HG02938 (cell line): ENCODE data around the gene ITGB4.

Experiments used
- ATAC-seq: cut with Tn5 transposase; IDR thresholded peaks from one replicate; pipeline ENCODE4 v1.9.1; 2021; ENCODE audit warnings: mild to moderate bottlenecking, moderate library complexity; ENCODE audit not compliant: unreplicated experiment

The ITGB4 gene

GRCh38 chr17:75783069-75783783, 62.0 kb downstream of the ITGB4 start:
- no peak for ATAC-seq

DNA sequence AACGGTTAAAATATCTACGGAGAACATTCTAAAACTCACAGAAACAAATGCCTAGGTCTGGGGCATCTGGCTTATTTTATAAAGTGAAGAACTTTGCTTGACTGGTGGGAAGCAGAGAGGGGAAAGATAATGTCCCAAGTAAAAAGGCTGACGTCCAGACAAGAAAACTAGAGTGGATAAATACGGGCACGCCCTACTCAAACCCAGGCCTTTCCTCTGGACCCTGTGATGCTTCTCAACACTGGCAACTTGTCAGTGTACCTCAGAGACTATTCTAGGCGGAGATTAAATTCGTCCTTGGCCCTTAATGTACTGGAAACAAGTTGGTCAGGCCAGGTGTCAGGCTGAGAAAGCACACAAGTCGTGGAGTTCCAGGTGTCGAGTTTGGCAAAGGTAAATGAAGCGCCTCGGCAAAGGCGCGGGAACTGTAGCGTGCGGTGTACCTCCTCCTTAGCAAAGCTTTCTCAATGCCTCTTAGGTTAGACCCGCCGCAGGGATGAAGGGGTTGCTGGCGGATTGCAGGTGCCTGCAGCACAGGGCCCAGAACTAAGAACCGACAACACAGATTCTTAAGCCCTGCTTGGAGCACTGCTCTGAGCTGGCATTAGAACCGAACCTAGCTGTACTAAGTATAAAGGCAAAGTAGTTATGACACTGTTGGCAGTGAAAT, 62.7 kb downstream of the ITGB4 start:
- no peak for ATAC-seq

DNA sequence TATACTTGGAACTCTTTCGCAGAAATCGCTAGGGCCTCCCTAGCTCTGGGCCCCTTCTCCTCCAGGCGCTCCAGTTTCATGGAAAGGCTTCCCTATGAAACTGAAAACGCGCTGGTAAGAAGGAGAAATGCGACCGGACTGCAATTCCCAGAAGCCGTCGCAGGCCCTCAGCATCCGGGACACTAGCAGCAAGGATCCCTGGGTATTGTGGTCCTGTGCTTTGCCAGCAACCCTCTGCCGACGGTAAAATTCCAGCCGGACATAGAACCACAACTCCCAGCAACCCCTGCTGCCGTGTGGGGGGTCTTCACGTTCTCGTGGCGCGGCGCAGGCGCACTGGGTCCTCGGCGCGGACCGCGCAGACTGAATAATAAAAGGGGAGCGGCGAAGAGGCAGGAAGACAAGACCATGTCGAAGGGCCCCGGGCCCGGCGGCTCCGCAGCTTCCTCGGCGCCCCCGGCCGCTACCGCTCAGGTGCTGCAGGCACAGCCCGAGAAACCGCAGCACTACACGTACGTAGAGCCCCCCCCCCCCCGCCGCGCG, 63.3 kb downstream of the ITGB4 start, which contains the start of gene UNK:
UNK (plus strand) TSS at position 334 of the 543 bp plus-strand sequence; CDS start at position 409, 75 bp downstream.
- peak; percentile 42 for ATAC-seq

GRCh38 chr17:75785016-75785890, 64.0 kb downstream of the ITGB4 start:
- ATAC-seq, result peak; percentile 63

- ATAC-seq, result no peak
Measured at GRCh38 chr17:75791254-75791653, 70.0 kb downstream of the ITGB4 start.

GRCh38 chr17:75793460-75793859, 72.2 kb downstream of the ITGB4 start:
- no peak for ATAC-seq

DNA sequence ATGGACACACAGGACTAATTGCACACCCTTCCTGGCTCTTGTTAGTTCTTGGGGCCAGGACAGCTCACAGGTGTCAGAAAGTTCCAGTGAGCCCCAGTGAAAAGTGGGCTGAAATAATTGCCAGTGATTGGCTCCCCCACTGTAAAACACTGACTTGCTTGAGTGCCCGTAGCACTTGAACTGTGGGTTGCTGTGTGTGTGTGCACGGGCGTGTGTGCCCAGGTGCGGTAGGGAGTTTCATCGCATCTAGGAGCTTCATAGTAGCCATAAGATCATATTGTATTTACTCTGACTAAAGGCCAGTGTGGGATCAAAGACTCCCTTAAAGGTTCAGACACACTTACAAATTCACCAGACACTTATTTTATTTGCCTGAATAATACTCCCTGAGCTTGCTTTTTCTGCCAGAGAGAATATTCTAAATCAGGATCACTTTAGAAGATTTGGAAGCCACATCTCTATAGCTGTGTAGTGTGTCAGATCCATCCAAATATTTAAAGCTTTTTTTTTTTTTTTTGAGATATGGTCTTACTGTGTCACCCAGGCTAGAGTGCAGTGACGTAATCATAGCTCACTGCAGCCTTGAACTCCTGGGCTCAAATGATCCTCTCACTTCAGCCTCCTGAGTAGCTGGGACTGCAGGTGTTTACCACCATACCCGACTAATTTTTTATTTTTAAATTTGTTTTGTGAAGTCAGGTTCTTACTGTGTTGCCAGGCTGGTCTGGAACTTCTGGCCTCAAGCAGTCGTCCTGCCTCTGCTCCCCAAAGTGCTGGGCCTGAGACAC, 74.8 kb downstream of the ITGB4 start:
- no peak for ATAC-seq

- ATAC-seq, result no peak
Measured at GRCh38 chr17:75799402-75799801, 78.1 kb downstream of the ITGB4 start.

DNA sequence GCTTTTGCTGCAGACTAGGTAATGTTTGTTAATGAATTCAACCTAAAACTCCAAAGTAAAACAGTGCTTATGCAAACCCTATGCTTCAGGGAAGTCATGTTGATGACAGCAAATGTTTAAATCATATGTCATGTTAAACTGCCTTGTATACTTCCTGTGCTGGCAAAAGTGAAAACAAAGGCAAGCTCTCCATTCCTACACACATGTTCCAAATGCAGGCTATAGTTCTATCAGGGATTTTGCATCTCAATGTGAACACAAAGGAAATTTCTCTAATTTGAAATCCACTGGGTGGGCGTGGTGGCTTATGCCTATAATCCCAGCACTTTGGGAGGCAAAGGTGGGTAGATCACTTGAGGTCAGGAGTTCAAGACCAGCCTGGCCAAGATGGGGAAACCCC, 82.6 kb downstream of the ITGB4 start:
- no peak for ATAC-seq

- ATAC-seq, result no peak
Measured at GRCh38 chr17:75806822-75807500, 85.7 kb downstream of the ITGB4 start.
